ENCODE measurements around the gene POSTN. TPM values are rescaled to one million over a fixed set of nuclear protein-coding genes. Genes with fewer than 3 reads are reported as not detected.
"Not testable (repeated sequence)": the region's sequence is repeated elsewhere in the genome, so short reads cannot be mapped to it uniquely, and the experiment has no call there.

Gene POSTN
- total RNA-seq, 1 experiment from 2014 or later: 25.1 TPM

DNA sequence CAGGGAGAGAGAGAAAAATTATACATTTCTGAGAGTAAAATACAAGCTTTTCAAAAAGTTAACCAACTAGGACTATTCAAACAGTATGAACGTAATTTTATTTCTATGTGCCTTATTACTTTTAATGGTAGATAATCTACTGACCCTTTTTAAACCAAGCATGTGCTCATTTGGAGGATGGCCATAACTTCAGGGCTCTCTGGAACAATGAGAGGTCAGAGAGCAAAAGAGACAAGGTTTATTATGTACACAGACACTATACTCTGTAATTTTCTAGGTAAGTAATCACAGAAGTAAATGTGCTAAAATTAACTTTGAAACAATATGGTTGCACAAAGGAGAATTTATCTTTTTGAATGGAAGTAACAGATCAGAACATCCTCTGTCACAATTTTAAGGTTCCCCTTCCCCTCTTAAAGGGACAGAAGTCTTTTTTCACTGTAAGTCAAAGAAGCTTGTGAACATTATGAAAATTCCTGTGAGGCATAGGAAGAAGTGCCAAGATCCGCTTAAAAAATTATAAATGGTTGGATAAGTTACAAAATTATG is 1.0 kb downstream of the POSTN start:
- DNase-seq (ENCODE audit: low read depth): no peak

GRCh38 chr13:37596805-37597204 is 1.8 kb downstream of the POSTN start:
- no peak for DNase-seq (ENCODE audit: low read depth)

- peak; percentile 44 for DNase-seq (ENCODE audit: low read depth)
Observed at GRCh38 chr13:37595162-37595561, 3.4 kb downstream of the POSTN start.

- no peak for DNase-seq (ENCODE audit: low read depth)
Observed at GRCh38 chr13:37594550-37594949, 4.0 kb downstream of the POSTN start.

DNA sequence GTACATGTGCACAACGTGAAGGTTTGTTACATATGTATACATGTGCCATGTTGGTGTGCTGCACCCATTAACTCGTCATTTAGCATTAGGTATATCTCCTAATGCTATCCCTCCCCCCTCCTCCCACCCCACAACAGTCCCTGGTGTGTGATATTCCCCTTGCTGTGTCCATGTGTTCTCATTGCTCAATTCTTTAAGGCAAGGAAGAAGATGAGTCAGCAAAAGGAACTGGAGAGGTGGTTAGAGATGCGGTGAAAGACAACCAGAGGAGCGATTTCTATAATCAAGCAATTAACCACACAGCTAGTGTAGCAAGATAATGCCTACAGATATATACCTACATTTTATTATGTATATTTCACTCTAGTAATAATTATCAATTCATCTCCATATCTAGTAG is 9.2 kb downstream of the POSTN start:
- not testable (repeated sequence) for DNase-seq (ENCODE audit: low read depth)

DNA sequence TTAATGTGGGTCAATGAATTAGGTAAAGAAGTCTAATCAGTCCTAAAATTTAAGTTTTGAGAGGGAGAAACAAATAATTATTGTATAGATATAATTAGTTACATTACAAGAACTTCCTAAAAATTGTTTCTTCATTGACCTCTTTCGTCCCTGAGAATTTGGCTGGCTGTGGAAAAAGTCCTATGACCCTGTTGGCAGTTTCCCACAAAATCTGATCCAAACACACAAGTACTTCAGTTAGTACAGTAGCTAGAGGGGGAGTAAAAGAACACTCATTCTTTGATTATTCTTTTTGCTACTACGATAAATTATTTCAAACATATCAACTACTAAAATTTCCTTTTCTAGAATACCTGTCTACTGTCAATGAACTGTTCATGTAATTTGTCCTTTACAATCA is 11.3 kb downstream of the POSTN start:
- no peak for DNase-seq (ENCODE audit: low read depth)

DNA sequence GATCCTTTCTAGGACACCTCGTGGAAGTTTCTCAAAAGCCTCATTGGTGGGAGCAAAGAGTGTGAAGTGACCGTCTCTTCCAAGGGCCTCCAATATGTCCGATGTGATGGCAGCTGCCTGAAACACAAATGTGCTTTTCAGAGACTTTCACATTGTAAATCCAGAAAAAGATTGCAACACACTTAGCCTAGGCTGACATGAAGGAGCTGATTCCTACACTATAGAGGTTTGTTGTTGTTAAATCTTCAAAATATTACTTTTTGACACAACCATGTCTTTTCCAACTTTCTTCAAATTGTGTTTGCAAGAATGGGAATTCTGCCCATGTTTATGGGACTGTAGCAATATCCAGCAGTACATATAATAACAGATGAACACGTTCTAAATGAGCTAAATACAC is 12.4 kb downstream of the POSTN start:
- no peak for DNase-seq (ENCODE audit: low read depth)

DNA sequence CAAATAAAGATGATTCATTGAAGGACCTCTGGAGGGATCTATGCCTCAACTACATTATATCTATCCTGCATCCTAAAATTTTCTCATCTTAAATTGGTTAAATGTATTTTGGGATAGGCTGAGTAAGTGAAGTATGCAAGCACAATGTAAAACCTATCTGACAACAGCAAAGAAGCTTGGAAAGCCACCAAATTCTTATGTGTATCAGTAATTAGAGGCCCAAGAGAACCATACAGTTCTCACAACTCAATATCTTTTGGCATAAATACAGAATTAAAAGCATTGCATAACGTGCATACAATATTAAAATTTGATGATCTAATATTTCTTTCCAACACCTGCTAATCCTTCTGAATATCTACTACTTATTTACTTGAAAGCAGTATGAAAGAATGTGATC is 13.0 kb downstream of the POSTN start:
- DNase-seq (ENCODE audit: low read depth): no peak

DNA sequence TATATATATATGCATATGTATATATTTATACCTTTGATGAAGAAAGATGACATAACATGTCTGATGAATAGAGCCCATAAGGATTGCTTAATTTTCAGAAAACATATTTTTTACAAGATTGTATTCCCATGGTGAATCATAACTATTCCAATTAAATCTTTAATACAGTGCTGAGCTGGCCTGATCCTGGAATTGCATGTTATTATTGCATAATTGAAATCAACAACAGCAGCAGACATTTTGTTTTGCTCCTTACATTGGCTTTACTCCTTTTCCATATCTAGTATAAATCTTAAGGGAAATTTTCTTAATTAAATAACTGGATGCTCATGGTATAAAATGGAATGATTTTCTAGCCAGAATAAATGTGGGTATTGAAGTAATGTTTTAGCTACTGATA is 22.0 kb downstream of the POSTN start:
- DNase-seq (ENCODE audit: low read depth): no peak

GRCh38 chr13:37565425-37565824 is 33.1 kb downstream of the POSTN start:
- no peak for DNase-seq (ENCODE audit: low read depth)

DNA sequence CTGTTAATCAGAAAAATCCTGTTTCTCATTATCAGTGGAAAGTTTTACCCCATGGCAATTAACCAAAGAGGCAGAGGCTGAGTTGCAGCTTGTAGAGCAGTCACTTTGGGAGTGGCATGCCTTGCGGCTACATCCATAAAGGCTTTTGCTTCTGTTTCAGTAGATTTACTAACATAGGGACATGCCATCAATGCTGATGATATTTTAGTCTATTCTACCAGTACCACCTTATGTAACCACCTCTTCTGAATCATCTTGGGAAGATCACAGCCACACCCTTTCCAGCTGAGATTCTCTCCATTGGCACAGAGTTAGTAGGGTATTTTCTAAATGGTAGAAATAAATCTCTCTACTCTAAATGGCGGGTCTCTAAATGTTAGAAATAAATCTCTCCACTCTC is 37.5 kb downstream of the POSTN start:
- no peak for DNase-seq (ENCODE audit: low read depth)

- DNase-seq (ENCODE audit: low read depth): no peak
Observed at GRCh38 chr13:37560526-37560925, 38.0 kb downstream of the POSTN start.

DNA sequence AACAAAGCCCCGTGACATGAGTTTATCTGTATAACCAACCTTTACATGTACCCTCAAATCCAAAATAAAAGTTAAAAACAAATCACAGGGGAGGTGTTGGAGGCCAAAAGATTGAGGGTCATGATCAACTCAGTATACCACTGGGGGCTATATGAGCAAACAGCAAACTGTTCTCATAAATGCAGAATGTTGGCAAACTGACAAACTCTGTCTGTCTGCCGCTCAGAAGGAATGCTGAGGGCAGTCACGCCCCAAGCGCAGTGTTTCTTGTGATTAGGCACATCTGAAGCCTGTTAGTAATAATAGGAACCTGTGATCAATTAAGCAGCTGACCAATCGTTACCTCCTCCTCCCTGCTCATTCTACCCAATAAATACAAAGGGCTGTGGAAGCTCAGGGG is 39.8 kb downstream of the POSTN start:
- DNase-seq (ENCODE audit: low read depth): not testable (repeated sequence)

GRCh38 chr13:37546087-37546486 is 52.5 kb downstream of the POSTN start:
- DNase-seq (ENCODE audit: low read depth): no peak

- DNase-seq (ENCODE audit: low read depth): no peak
Observed at GRCh38 chr13:37544995-37545394, 53.6 kb downstream of the POSTN start.

DNA sequence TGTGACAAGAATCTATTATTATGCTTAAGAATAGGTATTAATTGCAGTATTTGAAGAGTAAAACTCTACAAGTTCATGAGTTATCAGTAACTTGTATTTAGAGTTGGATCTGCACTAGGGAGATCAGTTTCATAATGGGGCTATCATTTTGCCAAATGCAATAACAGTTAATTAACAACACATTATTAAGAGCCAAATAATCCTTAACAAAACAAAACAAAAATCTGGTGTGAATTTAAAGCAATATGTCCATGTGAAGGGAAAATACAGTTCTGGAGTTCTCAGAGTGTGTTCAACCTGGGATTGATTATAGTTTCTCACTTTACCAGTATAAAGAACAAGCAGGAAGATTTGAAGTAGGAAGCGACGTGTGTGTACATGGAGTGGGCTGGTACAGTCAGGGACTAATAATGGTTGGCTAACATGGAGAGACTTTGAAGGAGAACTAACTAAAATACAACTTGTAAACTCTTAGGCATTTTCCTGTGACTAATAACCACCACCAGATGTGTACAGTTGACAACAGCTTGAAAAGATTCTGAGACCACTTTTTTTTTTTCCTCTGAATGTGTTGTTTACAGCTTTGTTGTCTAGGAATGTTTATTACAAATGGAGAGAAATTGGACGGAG is 58.5 kb downstream of the POSTN start:
- peak; percentile 48 for DNase-seq (ENCODE audit: low read depth)

DNA sequence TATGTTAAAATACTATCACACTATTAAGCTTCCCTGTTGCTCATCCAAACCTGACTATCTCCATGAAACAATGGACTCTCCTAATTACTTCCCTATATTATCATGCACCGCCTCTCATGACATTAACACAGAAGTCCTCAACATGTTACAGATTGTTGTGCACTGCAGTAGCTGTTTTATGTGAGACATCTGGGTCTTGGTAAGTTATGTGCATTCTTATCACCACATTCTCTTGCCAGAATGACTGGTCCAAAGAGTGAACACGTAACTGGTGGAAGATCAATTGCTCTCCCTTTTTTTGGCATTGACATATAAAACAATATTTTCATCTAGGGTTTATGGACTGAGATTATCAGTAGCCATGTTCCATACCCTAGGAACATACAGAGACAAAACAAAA is 59.4 kb downstream of the POSTN start:
- DNase-seq (ENCODE audit: low read depth): no peak

- DNase-seq (ENCODE audit: low read depth): no peak
Observed at GRCh38 chr13:37535501-37535900, 63.1 kb downstream of the POSTN start.

- DNase-seq (ENCODE audit: low read depth): peak; percentile 8
Observed at GRCh38 chr13:37534676-37535075, 63.9 kb downstream of the POSTN start.

DNA sequence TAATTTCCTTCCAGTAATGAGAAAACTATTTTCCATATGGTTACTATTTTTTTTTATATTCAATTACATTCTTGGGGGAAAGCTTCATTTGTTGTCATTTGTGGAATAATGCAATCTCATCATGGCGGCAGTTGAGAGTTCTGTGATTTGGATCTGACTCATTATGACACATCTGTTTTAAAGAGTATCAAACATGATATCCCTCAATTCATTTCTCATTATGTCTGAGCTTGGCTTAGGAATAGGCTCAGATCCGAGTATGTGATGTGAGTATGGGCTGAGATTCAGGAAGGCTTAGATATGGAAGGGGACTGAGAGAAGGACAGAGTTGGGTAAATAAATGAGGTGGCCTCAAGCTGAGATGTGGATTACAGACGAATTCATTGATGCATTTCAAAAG is 64.4 kb downstream of the POSTN start:
- DNase-seq (ENCODE audit: low read depth): peak; percentile 80

DNA sequence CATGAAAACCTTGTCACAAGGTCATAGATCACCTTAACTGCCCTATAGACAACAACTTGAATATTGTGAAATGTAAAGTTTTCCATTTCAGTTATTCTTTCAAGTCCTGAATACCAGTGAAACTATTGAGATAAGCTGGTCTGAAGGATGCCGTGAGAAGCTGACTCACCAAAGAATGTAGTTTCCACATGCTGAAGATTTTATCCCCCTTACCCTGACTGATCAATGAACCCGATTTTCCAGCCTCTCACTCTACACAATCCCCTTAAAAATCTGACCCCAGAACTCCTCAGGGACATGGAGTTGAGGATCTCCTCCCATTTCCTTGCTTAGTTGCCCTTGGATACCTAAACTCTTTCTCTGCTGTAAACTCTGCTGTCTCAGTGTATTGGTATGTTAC is 67.5 kb downstream of the POSTN start:
- peak; percentile 41 for DNase-seq (ENCODE audit: low read depth)

GRCh38 chr13:37529751-37530385 is 68.7 kb downstream of the POSTN start:
- DNase-seq (ENCODE audit: low read depth): no peak

- DNase-seq (ENCODE audit: low read depth): no peak
Observed at GRCh38 chr13:37526710-37527473, 71.7 kb downstream of the POSTN start.
